GM19467 (cell line): ENCODE data around the gene FGF22.
"Not testable (repeated sequence)": the region's sequence is repeated elsewhere in the genome, so short reads cannot be mapped to it uniquely, and the experiment has no call there.

ENCODE experiments used
- ATAC-seq: cut with Tn5 transposase; IDR thresholded peaks from one replicate; pipeline ENCODE4 v1.9.1; 2021; ENCODE audit warnings: mild to moderate bottlenecking, moderate library complexity; ENCODE audit not compliant: unreplicated experiment

The FGF22 gene

GRCh38 chr19:639253-640160 is at the start of gene FGF22:
Gene FGF22 (plus strand): TSS chr19:639879. CDS start chr19:639926, 47 bp downstream.
- peak; percentile 46 for ATAC-seq

GRCh38 chr19:590396-590745 is 49.3 kb upstream of the FGF22 start:
- ATAC-seq: no peak

DNA sequence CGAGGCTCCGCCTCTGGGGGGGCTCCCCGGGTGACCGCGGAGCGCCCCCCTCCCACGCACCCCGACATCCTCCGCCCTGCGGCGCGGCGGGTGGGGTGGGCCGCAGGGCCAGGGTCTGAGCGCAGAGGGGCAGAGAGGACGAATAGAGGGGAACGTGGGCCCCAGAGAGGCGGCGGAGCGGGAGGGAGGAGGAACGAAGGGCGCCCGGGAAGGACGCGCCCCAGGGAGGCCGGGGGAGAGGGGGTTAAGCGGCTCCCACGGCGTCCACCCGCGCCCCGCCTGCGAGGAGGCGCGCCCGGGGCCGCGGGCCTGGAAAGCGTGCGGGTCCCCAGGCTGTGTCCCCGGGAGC is 49.0 kb upstream of the FGF22 start:
- no peak for ATAC-seq

GRCh38 chr19:591099-591958 is 48.4 kb upstream of the FGF22 start:
- no peak for ATAC-seq

DNA sequence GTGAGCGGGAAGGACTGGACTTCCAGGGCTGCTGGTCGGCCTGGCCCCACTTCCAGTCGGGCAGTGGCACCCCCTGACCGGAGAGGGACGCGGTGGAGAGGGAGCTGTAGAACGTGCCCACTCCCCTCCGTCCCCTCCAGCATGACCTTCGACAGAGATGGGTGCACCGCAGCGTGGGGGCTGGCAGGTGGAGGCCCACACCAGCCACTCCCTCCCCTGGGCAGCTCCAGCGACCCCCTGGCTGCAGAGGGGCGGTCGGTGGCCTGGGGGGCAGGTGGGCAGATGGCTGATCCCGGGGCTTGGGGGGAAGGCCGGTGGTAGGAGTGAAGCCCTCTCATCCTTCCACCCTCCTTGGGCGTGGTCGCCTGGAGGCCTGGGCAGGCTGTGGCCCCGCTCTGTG is 47.6 kb upstream of the FGF22 start:
- no peak for ATAC-seq

DNA sequence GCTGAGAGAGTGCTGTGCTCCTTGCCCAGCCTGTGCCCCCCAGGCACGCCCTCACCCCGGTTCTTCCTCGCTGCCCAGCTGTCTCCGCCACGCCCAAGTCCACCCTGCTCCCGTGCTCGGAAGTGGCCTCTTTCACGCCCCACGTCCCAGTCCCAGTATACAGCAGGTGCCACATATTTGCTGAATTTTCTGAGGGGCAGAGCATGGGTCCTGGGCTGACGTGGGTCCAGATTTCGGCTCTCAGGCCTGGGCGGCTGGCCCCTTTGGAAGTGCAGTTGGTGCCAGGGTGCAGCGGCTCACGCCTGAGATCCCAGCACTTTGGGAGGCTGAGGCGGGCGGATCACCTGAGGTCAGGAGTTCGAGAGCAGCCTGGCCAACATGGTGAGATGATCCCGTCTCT is 46.6 kb upstream of the FGF22 start:
- ATAC-seq: no peak

DNA sequence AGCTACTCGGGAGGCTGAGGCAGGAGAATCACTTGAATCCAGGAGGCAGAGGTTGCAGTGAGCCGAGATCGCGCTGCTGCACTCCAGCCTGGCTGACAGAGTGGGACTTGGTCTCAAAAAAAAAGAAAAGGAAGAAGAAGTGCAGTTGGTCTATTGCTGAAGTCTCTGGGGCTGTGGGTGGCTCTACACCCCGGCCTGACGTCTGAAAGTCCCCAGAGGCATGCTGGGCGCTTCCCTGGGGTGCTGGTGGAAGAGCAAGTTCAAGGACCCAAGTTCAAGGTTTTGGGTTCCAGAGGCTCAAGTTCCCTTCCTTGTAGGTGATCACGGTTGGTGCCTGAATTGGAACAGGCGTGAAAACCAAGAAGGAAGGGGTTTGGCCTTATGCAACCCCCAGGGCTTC is 46.2 kb upstream of the FGF22 start:
- no peak for ATAC-seq

GRCh38 chr19:594265-594870 is 45.3 kb upstream of the FGF22 start:
- ATAC-seq: no peak

DNA sequence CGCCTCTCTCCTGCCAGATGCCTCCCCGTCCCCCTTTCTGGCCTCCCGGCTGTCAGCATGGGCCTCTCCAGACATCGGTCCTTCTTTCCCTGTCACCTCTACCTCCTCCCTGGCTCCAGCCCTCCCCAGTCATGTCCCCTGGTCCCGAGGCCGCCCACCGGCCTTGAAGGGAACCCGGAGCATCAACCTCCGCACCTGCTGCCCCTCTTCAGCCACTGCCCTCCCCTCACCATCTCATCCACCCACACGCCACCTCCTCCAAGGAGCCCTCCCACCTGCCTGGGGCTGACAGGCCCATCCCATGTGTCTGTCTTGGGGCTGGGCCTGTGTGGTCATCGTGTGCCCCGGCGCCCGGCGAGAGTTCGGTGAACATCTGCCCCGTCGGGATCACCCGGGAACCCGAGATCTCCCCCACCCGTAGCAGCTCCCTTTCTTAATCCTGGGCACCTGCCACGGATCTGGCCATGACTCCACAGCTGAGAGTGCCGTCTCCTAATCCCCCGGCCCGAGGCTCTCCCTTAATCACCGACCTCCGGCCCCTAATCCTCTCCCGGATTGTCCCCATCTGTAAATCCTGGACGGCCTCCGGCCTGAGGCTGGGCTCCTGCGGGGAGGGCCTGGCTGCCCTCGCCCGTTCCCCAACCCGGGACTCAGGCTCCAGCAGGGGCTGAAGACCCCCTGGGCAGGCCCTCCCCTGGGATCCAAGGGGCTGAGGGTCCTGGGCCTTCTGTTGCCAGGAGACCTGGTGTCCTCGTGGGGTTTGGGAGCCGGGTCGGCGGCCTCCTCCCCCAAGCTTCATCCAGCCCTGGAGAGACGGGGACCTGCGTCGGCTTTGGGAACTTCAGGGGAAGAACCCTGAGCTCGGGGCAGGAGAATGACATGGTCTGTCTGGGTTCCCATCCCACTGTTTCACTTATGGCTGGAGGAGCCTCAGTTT is 44.1 kb upstream of the FGF22 start:
- ATAC-seq: no peak

- no peak for ATAC-seq
Observed at GRCh38 chr19:596263-596655, 43.4 kb upstream of the FGF22 start.

DNA sequence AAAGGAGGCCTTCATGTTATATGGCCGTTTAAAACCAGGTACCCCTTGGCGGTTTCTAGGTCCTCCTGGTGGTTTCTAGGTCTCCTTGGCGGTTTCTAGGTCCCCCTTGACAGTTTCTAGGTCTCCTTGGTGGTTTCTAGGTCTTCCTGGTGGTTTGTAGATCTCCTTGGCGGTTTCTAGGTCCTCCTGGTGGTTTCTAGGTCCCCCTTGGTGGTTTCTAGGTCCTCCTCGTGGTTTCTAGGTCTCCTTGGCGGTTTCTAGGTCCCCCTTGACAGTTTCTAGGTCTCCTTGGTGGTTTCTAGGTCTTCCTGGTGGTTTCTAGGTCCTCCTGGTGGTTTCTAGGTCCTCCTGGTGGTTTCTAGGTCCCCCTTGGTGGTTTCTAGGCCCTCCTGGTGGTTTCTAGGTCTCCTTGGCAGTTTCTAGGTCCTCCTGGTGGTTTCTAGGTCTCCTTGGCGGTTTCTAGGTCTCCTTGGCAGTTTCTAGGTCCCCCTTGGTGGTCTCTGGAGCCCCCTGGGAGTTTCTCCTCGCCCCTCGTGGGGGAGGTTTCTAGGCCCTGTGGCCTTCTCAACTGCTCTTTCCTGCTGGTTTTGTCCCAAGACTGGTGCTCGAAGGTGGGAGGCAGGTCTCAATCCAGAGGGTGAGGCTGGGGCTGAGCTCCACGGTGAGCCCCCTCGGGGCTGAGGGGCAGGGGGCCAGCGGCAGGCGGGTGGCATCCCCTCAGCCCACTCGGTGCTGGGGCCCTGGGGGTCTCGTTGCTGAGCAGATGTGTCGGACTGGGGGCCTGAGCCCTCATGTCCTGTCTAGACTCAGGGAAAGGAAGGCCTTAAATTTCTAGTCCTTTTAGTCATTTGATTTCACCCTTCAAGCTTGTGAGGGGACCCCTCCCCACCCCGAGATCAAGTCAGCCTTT is 42.0 kb upstream of the FGF22 start:
- no peak for ATAC-seq

- no peak for ATAC-seq
Observed at GRCh38 chr19:601310-601709, 38.4 kb upstream of the FGF22 start.

DNA sequence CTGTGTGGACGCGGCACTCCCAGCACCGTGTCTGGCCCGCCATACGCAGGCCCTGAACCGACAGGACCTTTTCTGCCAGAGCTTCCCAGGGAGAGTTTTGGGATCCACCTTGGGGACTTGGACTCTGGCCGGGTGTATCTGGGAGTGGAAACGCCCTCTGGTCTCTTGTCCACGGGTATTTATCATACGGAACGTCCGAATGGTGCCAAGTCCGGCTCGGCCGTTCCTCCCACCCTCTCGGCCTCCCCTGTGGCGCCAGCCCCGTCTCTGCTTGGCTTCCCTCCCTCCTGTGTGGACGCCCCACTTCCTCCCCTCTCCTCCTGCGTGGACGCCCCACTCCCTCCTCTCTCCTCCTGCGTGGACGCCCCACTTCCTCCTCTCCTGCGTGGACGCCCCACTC is 37.9 kb upstream of the FGF22 start:
- ATAC-seq: no peak

GRCh38 chr19:602391-603301 is 37.0 kb upstream of the FGF22 start:
- ATAC-seq: no peak

DNA sequence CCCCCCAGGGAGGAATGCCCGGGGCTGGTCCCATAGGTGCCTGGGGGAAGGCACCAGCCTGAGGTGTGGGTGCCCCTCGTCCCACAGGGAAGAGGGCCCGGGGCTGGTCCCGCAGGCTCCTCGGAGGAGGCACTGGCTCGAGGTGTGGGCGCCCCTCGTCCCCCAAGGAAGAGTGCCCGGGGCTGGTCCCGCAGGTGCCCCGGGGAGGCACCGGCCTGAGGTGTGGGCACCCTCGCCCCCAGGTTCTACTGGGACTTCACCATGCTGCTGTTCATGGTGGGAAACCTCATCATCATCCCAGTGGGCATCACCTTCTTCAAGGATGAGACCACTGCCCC is 36.4 kb upstream of the FGF22 start:
- ATAC-seq: not testable (repeated sequence)

DNA sequence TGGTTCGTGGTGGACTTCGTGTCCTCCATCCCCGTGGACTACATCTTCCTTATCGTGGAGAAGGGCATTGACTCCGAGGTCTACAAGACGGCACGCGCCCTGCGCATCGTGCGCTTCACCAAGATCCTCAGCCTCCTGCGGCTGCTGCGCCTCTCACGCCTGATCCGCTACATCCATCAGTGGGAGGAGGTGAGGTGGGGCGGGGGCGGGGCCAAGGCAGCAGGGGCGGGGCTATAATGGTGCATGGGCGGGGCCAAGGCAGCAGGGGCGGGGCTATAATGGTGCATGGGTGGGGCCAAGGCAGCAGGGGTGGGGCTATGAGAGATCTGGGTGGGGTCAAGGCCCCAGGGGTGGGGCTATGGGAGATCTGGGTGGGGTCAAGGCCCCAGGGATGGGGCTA is 35.9 kb upstream of the FGF22 start:
- not testable (repeated sequence) for ATAC-seq

GRCh38 chr19:604355-604754 is 35.3 kb upstream of the FGF22 start:
- no peak for ATAC-seq

- not testable (repeated sequence) for ATAC-seq
Observed at GRCh38 chr19:605061-605971, 34.4 kb upstream of the FGF22 start.
